Prostate gland (tissue), 2 donors: ENCODE measurements around the gene RNF220. TPM values are rescaled to one million over a fixed set of nuclear protein-coding genes. Genes with fewer than 3 reads are reported as not detected.

Experiments used
- DNase-seq: peaks from one replicate; pipeline ENCODE4 v3.0.0-alpha.2; 2019; ENCODE audit warnings: low spot score
- H3K27ac ChIP-seq, 2 donors: fragments of 200-600 bp; sonication (generic); 2 replicates each; pipeline ENCODE4 v1.5.1; 2017 to 2019
- H3K27me3 ChIP-seq: fragments of 200-600 bp; sonication (generic); replicated peaks from 2 replicates; pipeline ENCODE4 v1.5.1; 2019; ENCODE audit not compliant: insufficient read depth
- H3K36me3 ChIP-seq, 2 donors: fragments of 200-600 bp; sonication (generic); 1 replicate in 1 of 2; 2 replicates in 1 of 2; pipeline versions ENCODE4 v1.5.1 to v1.8.1; 2017 to 2019
- H3K4me1 ChIP-seq: fragments of 200-600 bp; sonication (generic); replicated peaks from 2 replicates; pipeline ENCODE4 v1.5.1; 2019
- H3K4me3 ChIP-seq, 2 donors: fragments of 200-600 bp; sonication (generic); 2 replicates each; pipeline ENCODE4 v1.5.1; 2017 to 2019
- H3K9me3 ChIP-seq: fragments of 200-600 bp; sonication (generic); 2 replicates; pipeline ENCODE4 v1.5.1; 2017
- CTCF ChIP-seq, 4 experiments: fragments of 200-600 bp in 2 of 4; fragments of 450-650 bp in 2 of 4; sonication (generic) in 2 of 4; IDR thresholded peaks; 1 replicate in 3 of 4; 2 replicates in 1 of 4; pipeline ENCODE4 v1.5.1; 2016 to 2019; ENCODE audit warnings: antibody characterized with exemption in 4 of 4, mild to moderate bottlenecking in 2 of 4, moderate library complexity in 2 of 4
- POLR2A ChIP-seq: fragments of 450-650 bp; IDR thresholded peaks from one replicate; pipeline ENCODE4 v1.6.1; 2016; ENCODE audit warnings: antibody characterized with exemption, mild to moderate bottlenecking
- POLR2AphosphoS5 ChIP-seq: sonication (generic); formaldehyde crosslinking; IDR thresholded peaks from one replicate; pipeline ENCODE4 v1.6.1; 2017; ENCODE audit warnings: antibody characterized with exemption
- WGBS: methylation state at CpG from one replicate; pipeline ENCODE4 v1.1.5; 2018; 5-methylcytosine and 5-hydroxymethylcytosine counted together
- intact Hi-C: fragments of 100-400 bp; cut with DNase I; formaldehyde crosslinking; loops from one replicate; pipeline ENCODE4 v1.14.2; 2022
- total RNA-seq, 2 donors: library from RNA; depleted of rRNA; stranded (reverse); fragments of >200 nt; gene quantifications; one replicate each; pipeline ENCODE4 v1.1.0, GENCODE V29; 2016

RNF220 gene
- total RNA-seq, 2 donors from 2014 or later = 116 to 147 TPM

DNA sequence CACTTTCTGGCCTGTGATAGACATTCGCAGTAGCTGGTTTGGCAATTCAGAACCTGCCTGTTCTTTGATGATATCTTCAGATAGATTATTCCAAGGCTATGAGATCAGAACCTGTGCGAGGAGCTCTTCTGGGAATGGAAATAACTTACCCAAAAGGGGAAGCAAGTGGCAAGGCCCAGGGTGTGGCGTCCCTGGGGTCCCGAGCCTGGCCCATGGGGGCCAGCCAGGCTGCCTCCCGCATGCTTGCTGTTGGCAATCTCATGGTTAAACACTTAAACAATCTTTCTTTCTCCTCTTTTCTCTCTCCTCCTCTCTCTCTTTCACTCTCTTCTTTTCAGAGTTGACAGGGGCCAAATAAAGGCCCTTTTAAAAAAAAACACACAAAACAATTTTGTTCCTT is 108.1 kb downstream of the RNF220 start:
- DNase-seq = no peak
- H3K4me1 ChIP-seq = no peaks in the 10 kb centered on the region
- intact Hi-C loops = no loop called here
- TF ChIP-seq CTCF (IDR thresholded peaks at IDR 0.05) (no peak), POLR2A (no peak), POLR2AphosphoS5 (no peak)
- no peaks in the 10 kb centered on the region for H3K9me3 ChIP-seq
- peaks cover 1% of the 10 kb centered on the region for H3K27me3 ChIP-seq
- no peaks in the 10 kb centered on the region for H3K36me3 ChIP-seq
- no peak overlapping the region for H3K27ac ChIP-seq
- H3K4me3 ChIP-seq = no peak overlapping the region
- WGBS = 91% methylated on average over 5 of the region's 5 CpGs

GRCh38 chr1:44514673-44515072 is 109.6 kb downstream of the RNF220 start:
- Histone ChIP-seq H3K27me3 (peaks cover 1% of the 10 kb centered on the region), H3K36me3 (no peaks in the 10 kb centered on the region), H3K27ac (no peak overlapping the region), H3K9me3 (no peaks in the 10 kb centered on the region), H3K4me1 (no peaks in the 10 kb centered on the region), H3K4me3 (no peak overlapping the region)
- no peak for TF ChIP-seq CTCF (IDR thresholded peaks at IDR 0.05)
- TF ChIP-seq POLR2A = no peak
- no peak for TF ChIP-seq POLR2AphosphoS5
- intact Hi-C loops = no loop called here
- WGBS = 75% methylated on average over 2 of the region's 2 CpGs
- no peak for DNase-seq

- DNase-seq = no peak
- peaks cover 1% of the 10 kb centered on the region for H3K27me3 ChIP-seq
- intact Hi-C loops = no loop called here
- TF ChIP-seq POLR2A (no peak), CTCF (IDR thresholded peaks at IDR 0.05) (no peak), POLR2AphosphoS5 (no peak)
- no peak overlapping the region for H3K27ac ChIP-seq
- no peak overlapping the region for H3K4me3 ChIP-seq
- no peaks in the 10 kb centered on the region for H3K4me1 ChIP-seq
- no peaks in the 10 kb centered on the region for H3K9me3 ChIP-seq
- no peaks in the 10 kb centered on the region for H3K36me3 ChIP-seq
- 88% methylated on average over 1 of the region's 1 CpG for WGBS
Measured at GRCh38 chr1:44515416-44515815, 110.4 kb downstream of the RNF220 start.

GRCh38 chr1:44519035-44519676 is 114.1 kb downstream of the RNF220 start:
- Histone ChIP-seq H3K27ac (no peak overlapping the region), H3K27me3 (no peaks in the 10 kb centered on the region), H3K9me3 (no peaks in the 10 kb centered on the region), H3K4me1 (no peaks in the 10 kb centered on the region), H3K4me3 (no peak overlapping the region), H3K36me3 (no peaks in the 10 kb centered on the region)
- TF ChIP-seq POLR2AphosphoS5 = no peak
- no peak for TF ChIP-seq CTCF (IDR thresholded peaks at IDR 0.05)
- no peak for TF ChIP-seq POLR2A
- WGBS = 73% methylated on average over 7 of the region's 7 CpGs
- intact Hi-C loops = no loop called here
- no peak for DNase-seq

DNA sequence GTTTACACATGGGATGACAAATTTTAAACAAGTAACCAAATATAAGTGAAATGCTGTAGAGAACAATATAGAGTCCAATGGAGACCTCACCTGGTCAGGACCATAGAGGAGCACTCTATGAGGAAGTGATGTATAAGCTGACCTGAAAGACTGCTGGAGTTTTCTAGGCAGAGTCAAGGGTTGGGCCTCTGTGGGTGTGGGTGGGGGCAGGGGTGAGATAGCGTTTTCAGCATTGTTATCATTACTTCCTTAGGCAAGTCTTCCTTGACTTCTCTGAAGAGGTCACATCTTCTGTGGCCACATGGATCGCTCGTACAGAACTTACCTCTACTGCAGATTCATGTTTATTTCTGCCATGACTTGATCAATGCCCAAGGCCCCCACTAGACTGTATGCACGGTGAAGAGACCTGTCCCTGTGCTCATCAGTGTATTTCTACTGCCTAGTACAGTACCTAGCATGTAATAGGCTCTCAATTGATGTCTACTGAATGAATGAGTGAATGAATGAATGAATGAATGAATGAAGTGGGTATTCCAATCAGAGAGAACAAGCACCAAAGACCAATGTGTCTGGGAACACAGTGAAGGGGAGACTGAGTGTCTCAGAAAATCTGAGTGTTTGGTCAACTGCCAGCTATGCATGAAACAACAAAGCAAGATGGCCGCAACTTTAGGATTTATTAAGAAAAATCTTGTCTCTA is 116.5 kb downstream of the RNF220 start:
- no peaks in the 10 kb centered on the region for H3K36me3 ChIP-seq
- 93% methylated on average over 5 of the region's 5 CpGs for WGBS
- intact Hi-C loops = no loop called here
- no peak overlapping the region for H3K27ac ChIP-seq
- H3K9me3 ChIP-seq = no peaks in the 10 kb centered on the region
- no peak for DNase-seq
- TF ChIP-seq CTCF (IDR thresholded peaks at IDR 0.05) = no peak
- TF ChIP-seq POLR2A = no peak
- no peak for TF ChIP-seq POLR2AphosphoS5
- H3K4me1 ChIP-seq = no peaks in the 10 kb centered on the region
- H3K27me3 ChIP-seq = no peaks in the 10 kb centered on the region
- H3K4me3 ChIP-seq = no peak overlapping the region
